GM12878 (cell line): ENCODE data around the gene MAP7. TPM values are rescaled to one million over a fixed set of nuclear protein-coding genes. Genes with fewer than 3 reads are reported as not detected.

Experiments used
- ATAC-seq: fragments of 200-7000 bp; cut with Tn5 transposase; 3 replicates; pipeline ENCODE4 v1.9.1; 2020; ENCODE audit warnings: mild to moderate bottlenecking, moderate library complexity
- BruUV-seq: library from RNA; stranded (reverse); fragments of 400-500 nt; replicated peaks from 2 replicates; lab custom pipeline; 2021; lab: Mats Ljungman, UMichigan
- CTCF ChIA-PET: fragments of 300-600 bp; sonication (Branson Sonifier 250); formaldehyde crosslinking; extraction: SDS; loops from one replicate; lab custom pipeline; 2021; ENCODE audit warnings: inconsistent platforms; lab: Yijun Ruan, JAX
- POLR2A ChIA-PET: fragments of 350-600 bp; formaldehyde crosslinking; extraction: SDS; loops from one replicate; lab custom pipeline; 2021; ENCODE audit warnings: inconsistent platforms; lab: Charles Lee
- RAD21 ChIA-PET: fragments of 300-600 bp; sonication (Branson Sonifier 250); formaldehyde crosslinking; loops from one replicate; lab custom pipeline; 2023; ENCODE audit warnings: antibody characterized with exemption; ENCODE audit not compliant: unreplicated experiment; lab: Charles Lee
- SMC1A ChIA-PET: fragments of 300-600 bp; sonication (Branson Sonifier 250); formaldehyde crosslinking; loops from one replicate; lab custom pipeline; 2023; ENCODE audit not compliant: unreplicated experiment, uncharacterized antibody; lab: Charles Lee
- DNase-seq: peaks from one replicate; pipeline ENCODE4 v3.0.0-alpha.2; 2011; ENCODE audit warnings: low read depth, low spot score
- FAIRE-seq: peaks from 3 replicates; lab custom pipeline; 2011; peaks lifted over from hg19 to GRCh38; lab: Jason Lieb, UNC
- H2AFZ ChIP-seq: 2 replicates; pipeline ENCODE4 v1.6.0; 2011; ENCODE audit warnings: low read depth, low read length, control low read depth; ENCODE audit not compliant: control insufficient read depth
- H3K27ac ChIP-seq: 2 replicates; pipeline ENCODE4 v1.5.1; 2011; ENCODE audit warnings: control low read depth; ENCODE audit not compliant: control insufficient read depth, insufficient read depth
- H3K27me3 ChIP-seq, 2 experiments: replicated peaks in 1 of 2; 2 replicates each; pipeline versions ENCODE4 v1.6.0 to v1.6.1; 2011; ENCODE audit warnings: low read length in 1 of 2; ENCODE audit not compliant: control insufficient read depth in 2 of 2, insufficient read depth in 2 of 2
- H3K36me3 ChIP-seq, 2 experiments: 2 replicates each; pipeline ENCODE4 v1.5.1; 2011; ENCODE audit warnings: low read length in 1 of 2; ENCODE audit not compliant: control insufficient read depth in 2 of 2, insufficient read depth in 2 of 2
- H3K4me1 ChIP-seq: 2 replicates; pipeline ENCODE4 v1.6.1; 2011; ENCODE audit warnings: mild to moderate bottlenecking, low read length, moderate library complexity, mixed read lengths; ENCODE audit not compliant: control insufficient read depth, insufficient read depth
- H3K4me2 ChIP-seq: 2 replicates; pipeline ENCODE4 v1.6.0; 2011; ENCODE audit warnings: control low read depth; ENCODE audit not compliant: control insufficient read depth, insufficient read depth
- H3K4me3 ChIP-seq: fragments of 200-600 bp; sonication (generic); 2 replicates; pipeline ENCODE4 v1.5.1; 2016
- H3K79me2 ChIP-seq: 2 replicates; pipeline ENCODE4 v1.6.0; 2011; ENCODE audit warnings: low read length; ENCODE audit not compliant: control insufficient read depth, insufficient read depth
- H3K9ac ChIP-seq: 2 replicates; pipeline ENCODE4 v1.8.0; 2011; ENCODE audit warnings: low read length, control low read depth, mixed read lengths; ENCODE audit not compliant: control insufficient read depth, insufficient read depth
- H3K9me3 ChIP-seq: replicated peaks from 3 replicates; pipeline ENCODE4 v1.5.1; 2011; ENCODE audit warnings: mild to moderate bottlenecking, low read length; ENCODE audit not compliant: control insufficient read depth, insufficient read depth
- H4K20me1 ChIP-seq: 2 replicates; pipeline ENCODE4 v1.6.0; 2011; ENCODE audit not compliant: control insufficient read depth, insufficient read depth
- BACH1 ChIP-seq: fragments of 450-650 bp; IDR thresholded peaks from 2 replicates; pipeline ENCODE4 v1.6.1; 2017; ENCODE audit warnings: mild to moderate bottlenecking, borderline replicate concordance
- CTCF ChIP-seq, 3 experiments: IDR thresholded peaks in 2 of 3; conservative IDR thresholded peaks in 1 of 3; 2 replicates each; pipeline ENCODE4 v1.5.1; 2011; ENCODE audit warnings: low read depth in 3 of 3, low read length in 3 of 3, mild to moderate bottlenecking in 3 of 3, control low read depth in 2 of 3, moderate library complexity in 2 of 3, inconsistent platforms in 1 of 3, mixed read lengths in 1 of 3; ENCODE audit not compliant: control insufficient read depth in 2 of 3, insufficient read depth in 1 of 3; ENCODE audit errors: extremely low read depth in 1 of 3
- NFYA ChIP-seq: IDR thresholded peaks from 2 replicates; pipeline ENCODE4 v1.6.1; 2011; ENCODE audit warnings: low read depth, mild to moderate bottlenecking, low read length, improper control_type of control experiment, borderline replicate concordance
- RCOR1 ChIP-seq: conservative IDR thresholded peaks from 2 replicates; pipeline ENCODE4 v1.6.1; 2012; ENCODE audit warnings: low read depth, low read length, improper control_type of control experiment
- REST ChIP-seq: IDR thresholded peaks from 2 replicates; pipeline ENCODE4 v1.6.1; 2012; ENCODE audit warnings: mild to moderate bottlenecking, low read depth, low read length
- SUPT20H ChIP-seq: IDR thresholded peaks from 2 replicates; pipeline ENCODE4 v1.6.1; 2011; ENCODE audit warnings: low read depth, mild to moderate bottlenecking, low read length, moderate library complexity, borderline replicate concordance; ENCODE audit not compliant: control insufficient read depth
- YY1 ChIP-seq: IDR thresholded peaks from 2 replicates; pipeline ENCODE4 v1.6.1; 2011; ENCODE audit warnings: low read depth, mild to moderate bottlenecking, low read length
- WGBS: methylation state at CpG from one replicate; pipeline ENCODE4 v1.1.6; 2016; ENCODE audit warnings: low lambda C conversion rate; ENCODE audit not compliant: insufficient replicate concordance, insufficient coverage; ENCODE audit errors: missing lambda C conversion rate; 5-methylcytosine and 5-hydroxymethylcytosine counted together
- in situ Hi-C: fragments of 300-500 bp; cut with MboI; formaldehyde crosslinking; loops from 9 replicates; pipeline ENCODE4 v1.14.3; 2018; ENCODE audit warnings: mixed read lengths
- intact Hi-C: fragments of 100-400 bp; cut with micrococcal nuclease; formaldehyde crosslinking; loops from one replicate; pipeline ENCODE4 v1.14.2; 2022; ENCODE audit not compliant: unreplicated experiment
- polyA plus RNA-seq, 11 experiments: library from polyadenylated mRNA; depleted of rRNA in 4 of 11; unstranded in 6 of 11; stranded (reverse) in 5 of 11; fragments of >200 nt; fragmentation: Nextera tagmentation in 4 of 11; fragmentation: Illumina TruSeq in 1 of 11; extraction: Ambion mirVana in 4 of 11; extraction: Trizol in 1 of 11; gene quantifications; 1 replicate in 1 of 11; 2 replicates in 10 of 11; pipeline versions ENCODE4 v1.2.1 to v1.2.3, GENCODE V29; 2011 to 2016; ENCODE audit warnings: inconsistent platforms in 2 of 11, missing spikeins in 2 of 11, low read depth in 1 of 11
- total RNA-seq, 4 experiments: library from RNA; depleted of rRNA in 3 of 4; stranded (reverse); fragments of >200 nt in 3 of 4; fragmentation: Illumina TruSeq in 1 of 4; extraction: Trizol in 1 of 4; gene quantifications; 2 replicates each; pipeline versions ENCODE4 v1.2.1 to v1.2.3, GENCODE V29; 2013 to 2021
- TF ChIP-seq, protein P1 (sequence below): IDR thresholded peaks from 2 replicates; pipeline ENCODE4 v1.6.1; 2012; ENCODE audit warnings: low read depth, low read length, improper control_type of control experiment
- TF ChIP-seq, protein P2 (sequence below): fragments of 150-350 bp; IDR thresholded peaks from 2 replicates; pipeline ENCODE4 v1.6.1; 2014; ENCODE audit warnings: mild to moderate bottlenecking, low read depth, low read length
- TF ChIP-seq, protein P3 (sequence below): IDR thresholded peaks from 2 replicates; pipeline ENCODE4 v1.6.1; 2011; ENCODE audit warnings: borderline replicate concordance, low read depth, mild to moderate bottlenecking, moderate library complexity, low read length; ENCODE audit not compliant: insufficient read depth, poor library complexity, severe bottlenecking

The MAP7 gene
- total and polyA plus RNA-seq, 10 of the 15 experiments (the other 5 are each of a cell fraction or from before 2014, with no cell fraction given), result 0.04 to 0.17 (median 0.08) TPM; not detected in 2

DNA sequence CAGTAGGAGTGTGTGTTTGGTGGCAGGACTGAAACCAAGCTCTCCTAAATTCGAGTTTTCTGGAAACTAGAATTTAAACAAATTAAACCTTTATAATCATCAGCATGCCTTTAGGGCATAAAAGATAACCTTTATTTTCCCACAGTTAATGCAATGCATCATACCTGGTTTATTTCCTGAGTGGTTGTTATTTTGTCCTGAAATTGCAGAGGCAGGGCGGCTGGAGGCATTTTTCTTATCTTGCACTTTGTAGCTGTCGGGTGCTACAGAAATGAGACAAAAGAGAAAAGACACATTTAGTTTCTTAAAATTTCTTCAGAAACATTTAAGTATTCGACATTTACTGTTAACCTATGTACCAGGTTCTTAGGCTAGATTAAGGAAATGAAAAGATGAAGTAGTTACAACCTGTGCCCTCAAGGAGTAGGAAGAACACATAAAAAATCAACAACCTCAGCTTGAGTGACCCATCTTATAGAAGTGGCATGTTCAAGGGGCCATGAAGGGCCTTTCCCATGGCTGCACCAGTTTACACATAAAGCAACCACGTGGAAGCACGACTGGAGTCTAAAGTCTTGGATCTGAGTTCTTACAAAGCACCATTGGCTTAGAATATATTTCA is 128.6 kb downstream of the MAP7 start:
- SMC1A ChIA-PET, result no interaction called here
- no peaks in the 10 kb centered on the region for H4K20me1 ChIP-seq
- no peak overlapping the region for H3K9ac ChIP-seq
- 14% methylated on average over 6 of the region's 6 CpGs for WGBS
- POLR2A ChIA-PET, result interaction anchor here (0.6 kb wide), 1 partner anchor 12 kb away, joined by 4 read pairs; no protein-coding TSS in a partner anchor
- peaks cover 0 to 5% of the 10 kb centered on the region in 2 experiments; a peak in 1 of 4 replicates for H3K27me3 ChIP-seq
- CTCF ChIA-PET, result no interaction called here
- FAIRE-seq (no peak), ATAC-seq (no peak), DNase-seq (no peak)
- H3K79me2 ChIP-seq, result no peaks in the 10 kb centered on the region
- no peaks in the 10 kb centered on the region for H3K9me3 ChIP-seq
- in situ Hi-C loops, result no loop called here
- intact Hi-C loops, result no loop called here
- no peaks in the 10 kb centered on the region for H3K4me1 ChIP-seq
- no peak overlapping the region for H3K4me2 ChIP-seq
- RAD21 ChIA-PET, result no interaction called here
- no peak overlapping the region for H3K4me3 ChIP-seq
- H2AFZ ChIP-seq, result no peak overlapping the region
- H3K36me3 ChIP-seq, result no peaks in the 10 kb centered on the region
- no TSS peak for BruUV-seq
- no peak overlapping the region for H3K27ac ChIP-seq
- no peak for TF ChIP-seq NFYA
- TF ChIP-seq, protein P1, sequence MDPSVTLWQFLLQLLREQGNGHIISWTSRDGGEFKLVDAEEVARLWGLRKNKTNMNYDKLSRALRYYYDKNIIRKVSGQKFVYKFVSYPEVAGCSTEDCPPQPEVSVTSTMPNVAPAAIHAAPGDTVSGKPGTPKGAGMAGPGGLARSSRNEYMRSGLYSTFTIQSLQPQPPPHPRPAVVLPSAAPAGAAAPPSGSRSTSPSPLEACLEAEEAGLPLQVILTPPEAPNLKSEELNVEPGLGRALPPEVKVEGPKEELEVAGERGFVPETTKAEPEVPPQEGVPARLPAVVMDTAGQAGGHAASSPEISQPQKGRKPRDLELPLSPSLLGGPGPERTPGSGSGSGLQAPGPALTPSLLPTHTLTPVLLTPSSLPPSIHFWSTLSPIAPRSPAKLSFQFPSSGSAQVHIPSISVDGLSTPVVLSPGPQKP, result no peak
- TF ChIP-seq SUPT20H, result no peak
- TF ChIP-seq, protein P2, sequence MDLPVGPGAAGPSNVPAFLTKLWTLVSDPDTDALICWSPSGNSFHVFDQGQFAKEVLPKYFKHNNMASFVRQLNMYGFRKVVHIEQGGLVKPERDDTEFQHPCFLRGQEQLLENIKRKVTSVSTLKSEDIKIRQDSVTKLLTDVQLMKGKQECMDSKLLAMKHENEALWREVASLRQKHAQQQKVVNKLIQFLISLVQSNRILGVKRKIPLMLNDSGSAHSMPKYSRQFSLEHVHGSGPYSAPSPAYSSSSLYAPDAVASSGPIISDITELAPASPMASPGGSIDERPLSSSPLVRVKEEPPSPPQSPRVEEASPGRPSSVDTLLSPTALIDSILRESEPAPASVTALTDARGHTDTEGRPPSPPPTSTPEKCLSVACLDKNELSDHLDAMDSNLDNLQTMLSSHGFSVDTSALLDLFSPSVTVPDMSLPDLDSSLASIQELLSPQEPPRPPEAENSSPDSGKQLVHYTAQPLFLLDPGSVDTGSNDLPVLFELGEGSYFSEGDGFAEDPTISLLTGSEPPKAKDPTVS, result no peak
- no peak for TF ChIP-seq BACH1
- TF ChIP-seq CTCF (IDR thresholded peaks at IDR 0.05 in 2 of 3, conservative IDR thresholded peaks at IDR 0.05 in 1 of 3; ENCODE audit: control insufficient read depth in 2 of 3, extremely low read depth in 1 of 3, insufficient read depth in 1 of 3, low read depth in 3 of 3, low read length in 3 of 3), result no peak
- TF ChIP-seq, protein P3, sequence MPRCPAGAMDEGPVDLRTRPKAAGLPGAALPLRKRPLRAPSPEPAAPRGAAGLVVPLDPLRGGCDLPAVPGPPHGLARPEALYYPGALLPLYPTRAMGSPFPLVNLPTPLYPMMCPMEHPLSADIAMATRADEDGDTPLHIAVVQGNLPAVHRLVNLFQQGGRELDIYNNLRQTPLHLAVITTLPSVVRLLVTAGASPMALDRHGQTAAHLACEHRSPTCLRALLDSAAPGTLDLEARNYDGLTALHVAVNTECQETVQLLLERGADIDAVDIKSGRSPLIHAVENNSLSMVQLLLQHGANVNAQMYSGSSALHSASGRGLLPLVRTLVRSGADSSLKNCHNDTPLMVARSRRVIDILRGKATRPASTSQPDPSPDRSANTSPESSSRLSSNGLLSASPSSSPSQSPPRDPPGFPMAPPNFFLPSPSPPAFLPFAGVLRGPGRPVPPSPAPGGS, result no peak
- no peak for TF ChIP-seq RCOR1
- TF ChIP-seq REST, result no peak
- TF ChIP-seq YY1, result no peak
